Natural killer cell (primary cell): ENCODE results near the gene OCEL1. TPM values are rescaled to one million over a fixed set of nuclear protein-coding genes. Genes with fewer than 3 reads are reported as not detected.
A peak's percentile ranks its signal among the peaks of the same experiment; 100 is the strongest.

Source experiments
- ATAC-seq, 3 donors: fragments of 150-1000 bp in 2 of 3; fragments of 200-7000 bp in 1 of 3; cut with Tn5 transposase; 1 replicate in 1 of 3; 2 replicates in 2 of 3; pipeline ENCODE4 v1.10.0; 2021; ENCODE audit warnings: mild to moderate bottlenecking in 2 of 3, moderate library complexity in 2 of 3
- DNase-seq, 2 donors: peaks; one replicate each; pipeline versions ENCODE4 v3.0.0 to v3.0.0-alpha.2; 2013 to 2021; ENCODE audit warnings: mixed read lengths in 1 of 2
- H3K27ac ChIP-seq: one replicate; pipeline ENCODE4 v1.5.1; 2013; ENCODE audit warnings: mild to moderate bottlenecking, low read length
- H3K27me3 ChIP-seq: one replicate; pipeline ENCODE4 v1.6.1; 2013; ENCODE audit warnings: low read length; ENCODE audit not compliant: control insufficient read depth, insufficient read depth
- H3K36me3 ChIP-seq: one replicate; pipeline ENCODE4 v1.6.1; 2013; ENCODE audit warnings: low read length; ENCODE audit not compliant: control insufficient read depth, insufficient read depth
- H3K4me1 ChIP-seq: one replicate; pipeline ENCODE4 v1.6.1; 2013; ENCODE audit warnings: low read length; ENCODE audit not compliant: control insufficient read depth, insufficient read depth
- H3K4me3 ChIP-seq: one replicate; pipeline ENCODE4 v1.5.1; 2013; ENCODE audit warnings: low read length
- H3K9me3 ChIP-seq: one replicate; pipeline ENCODE4 v1.6.1; 2013; ENCODE audit warnings: low read length; ENCODE audit not compliant: control insufficient read depth, insufficient read depth
- H3K27ac Mint-ChIP-seq, 2 donors: one replicate each; pipeline ENCODE4 v1.8.0; 2022; ENCODE audit warnings: mild to moderate bottlenecking in 2 of 2, mixed read lengths in 2 of 2, moderate library complexity in 1 of 2
- H3K27me3 Mint-ChIP-seq, 2 donors: one replicate each; pipeline ENCODE4 v1.8.0; 2022; ENCODE audit warnings: low read depth in 2 of 2, mixed read lengths in 2 of 2
- H3K36me3 Mint-ChIP-seq: one replicate; pipeline ENCODE4 v1.8.0; 2022; ENCODE audit warnings: mixed read lengths
- H3K4me1 Mint-ChIP-seq, 2 donors: one replicate each; pipeline ENCODE4 v1.8.0; 2022; ENCODE audit warnings: mixed read lengths in 2 of 2
- H3K4me3 Mint-ChIP-seq: one replicate; pipeline ENCODE4 v1.8.0; 2022; ENCODE audit warnings: mild to moderate bottlenecking, moderate library complexity, mixed read lengths
- H3K9me3 Mint-ChIP-seq, 2 donors: one replicate each; pipeline ENCODE4 v1.8.0; 2022; ENCODE audit warnings: mixed read lengths in 2 of 2
- CTCF ChIP-seq: fragments of 200-600 bp; IDR thresholded peaks from one replicate; pipeline ENCODE4 v1.8.0; 2022; ENCODE audit warnings: antibody characterized with exemption
- WGBS: methylation state at CpG from one replicate; pipeline ENCODE4 v1.1.7; 2013; ENCODE audit warnings: missing lambda C conversion rate; ENCODE audit not compliant: insufficient coverage; 5-methylcytosine and 5-hydroxymethylcytosine counted together
- intact Hi-C: fragments of 100-400 bp; cut with micrococcal nuclease; formaldehyde crosslinking; loops from one replicate; pipeline ENCODE4 v1.14.2; 2022
- total RNA-seq, 4 donors: library from RNA; stranded (reverse); fragments of 120-200 nt in 1 of 4; gene quantifications; one replicate each; pipeline versions ENCODE4 v1.2.3 to v1.2.4, GENCODE V29; 2013 to 2022

OCEL1 gene
- total RNA-seq, 3 donors from 2014 or later (not counting 1 experiment from before 2014, with no cell fraction given), result 28.1 to 39.1 (median 37.0) TPM

DNA sequence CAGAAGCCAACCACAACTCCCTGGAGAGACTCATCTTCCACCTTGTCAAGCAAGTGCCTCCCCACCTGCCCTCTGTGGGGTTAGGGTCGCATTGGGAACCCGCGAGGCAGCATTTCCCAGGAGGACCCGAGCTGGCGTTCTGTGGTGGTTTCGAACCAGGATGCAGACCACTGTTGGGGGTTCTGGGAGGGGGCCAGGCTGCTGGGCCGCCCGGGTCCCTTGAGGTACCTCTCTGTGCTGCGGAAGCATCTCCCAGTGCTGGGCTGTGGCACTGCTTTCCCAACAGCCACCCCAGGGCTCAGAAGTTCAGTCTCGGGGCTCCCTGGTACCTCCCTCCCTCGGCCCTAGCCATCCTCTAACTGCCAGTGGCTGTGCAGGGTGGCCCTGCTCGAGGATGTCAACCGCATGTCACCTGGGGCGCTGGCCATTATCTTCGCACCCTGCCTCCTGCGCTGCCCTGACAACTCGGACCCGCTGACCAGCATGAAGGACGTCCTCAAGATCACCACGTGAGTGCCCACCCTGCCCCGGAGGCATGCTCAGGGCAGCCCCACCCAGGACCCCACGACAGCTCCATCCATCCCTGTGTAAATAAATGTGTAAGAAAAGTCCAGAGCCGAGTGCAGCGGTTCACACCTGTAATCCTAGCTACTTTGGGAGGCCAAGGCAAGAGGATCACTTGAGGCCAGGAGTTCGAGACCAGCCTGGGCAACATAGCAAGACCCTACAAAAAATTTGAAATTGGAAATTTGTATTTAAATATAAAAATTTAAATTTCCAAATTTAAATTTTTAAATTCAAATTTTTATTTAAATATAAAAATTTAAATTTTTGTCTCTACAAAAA lies 19.1 kb upstream of the OCEL1 start:
- WGBS, result 93% methylated on average over 24 of the region's 25 CpGs
- Mint-ChIP-seq H3K4me1 (peaks cover 0 to 4% of the 10 kb centered on the region in 2 donors), H3K27me3 (no peaks in the 10 kb centered on the region), H3K9me3 (no peaks in the 10 kb centered on the region), H3K27ac (no peak overlapping the region), H3K4me3 (no peak overlapping the region), H3K36me3 (no peaks in the 10 kb centered on the region)
- Histone ChIP-seq H3K4me1 (peaks cover 3% of the 10 kb centered on the region), H3K4me3 (no peak overlapping the region), H3K27ac (no peak overlapping the region), H3K9me3 (no peaks in the 10 kb centered on the region), H3K36me3 (peaks cover 67% of the 10 kb centered on the region), H3K27me3 (no peaks in the 10 kb centered on the region)
- intact Hi-C loops, result no loop called here
- TF ChIP-seq CTCF, result no peak
- no peak for ATAC-seq
- DNase-seq, result no peak

DNA sequence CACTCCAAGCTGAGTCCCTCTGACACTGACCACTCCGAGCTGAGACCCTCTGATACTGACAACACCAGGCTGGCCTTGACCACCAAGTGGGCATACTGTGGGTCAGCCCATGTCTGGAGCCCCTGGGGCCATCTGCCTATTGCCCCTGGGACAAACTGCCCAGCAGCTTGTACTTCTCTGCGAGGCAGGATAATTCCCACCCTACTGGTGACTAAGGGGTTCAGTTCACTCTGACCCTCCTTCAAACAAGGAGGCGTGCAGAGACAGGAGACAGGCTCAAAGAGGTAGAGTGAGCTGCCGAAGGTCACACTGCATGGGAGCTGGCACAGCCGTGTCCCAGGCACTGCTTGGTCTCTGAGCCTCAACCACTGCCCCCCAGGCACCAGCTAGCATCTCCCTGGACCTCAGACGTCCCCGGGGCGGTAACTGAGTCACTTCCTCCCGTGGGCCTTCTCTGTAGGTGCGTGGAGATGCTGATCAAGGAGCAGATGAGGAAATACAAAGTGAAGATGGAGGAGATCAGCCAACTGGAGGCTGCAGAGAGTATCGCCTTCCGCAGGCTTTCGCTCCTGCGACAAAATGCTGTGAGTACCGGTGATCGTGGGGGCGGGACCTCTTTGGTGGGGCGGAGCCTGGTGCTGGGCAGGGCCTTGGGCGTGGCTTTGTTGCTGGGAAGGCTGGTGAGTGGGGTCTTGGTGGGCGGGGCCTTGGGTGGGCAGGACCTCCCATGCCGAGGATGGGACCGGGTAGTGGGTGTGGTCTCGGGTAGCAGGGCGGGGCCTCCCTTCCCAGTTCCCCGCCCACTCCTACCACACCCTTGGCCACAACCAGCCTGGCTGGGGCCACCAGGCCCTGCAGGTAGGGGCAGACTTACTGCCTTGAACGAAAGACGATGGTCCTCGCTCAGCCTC lies 16.6 kb upstream of the OCEL1 start:
- no peaks in the 10 kb centered on the region for H3K27me3 Mint-ChIP-seq
- no peaks in the 10 kb centered on the region for H3K9me3 ChIP-seq
- ATAC-seq (peak in 2 of 3 donors; percentile 18 to 33), DNase-seq (peak in 1 of 2 donors; percentile 46)
- no peak overlapping the region for H3K27ac ChIP-seq
- H3K4me3 Mint-ChIP-seq, result no peak overlapping the region
- H3K4me3 ChIP-seq, result no peak overlapping the region
- peak overlapping the region; percentile 35 to 62 for H3K27ac Mint-ChIP-seq
- H3K9me3 Mint-ChIP-seq, result no peaks in the 10 kb centered on the region
- WGBS, result 88% methylated on average over 28 of the region's 28 CpGs
- H3K27me3 ChIP-seq, result no peaks in the 10 kb centered on the region
- peaks cover 0 to 6% of the 10 kb centered on the region in 2 donors for H3K4me1 Mint-ChIP-seq
- H3K4me1 ChIP-seq, result peaks cover 5% of the 10 kb centered on the region
- intact Hi-C loops, result no loop called here
- H3K36me3 Mint-ChIP-seq, result no peaks in the 10 kb centered on the region
- no peak for TF ChIP-seq CTCF
- peaks cover 57% of the 10 kb centered on the region for H3K36me3 ChIP-seq

DNA sequence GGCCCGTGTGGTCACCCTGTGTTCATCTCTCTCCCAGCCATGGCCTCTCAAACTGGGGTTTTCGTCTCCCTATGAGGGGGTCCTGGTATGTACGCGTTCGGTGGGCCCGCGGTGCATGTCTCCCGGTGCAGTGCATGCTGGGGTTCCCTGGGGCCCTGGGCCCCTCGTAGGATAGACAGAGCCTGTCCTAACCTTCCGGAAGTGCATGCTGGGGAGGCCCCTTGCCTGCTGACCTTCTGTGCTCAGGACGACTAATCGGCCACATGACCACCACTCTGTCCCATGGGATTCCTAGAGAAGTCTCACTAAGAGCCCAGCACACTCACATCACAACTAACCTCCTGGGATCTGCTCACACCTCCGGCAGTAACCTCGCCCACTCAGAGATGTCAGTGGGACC lies 15.7 kb upstream of the OCEL1 start:
- Histone ChIP-seq H3K27ac (no peak overlapping the region), H3K9me3 (no peaks in the 10 kb centered on the region), H3K27me3 (no peaks in the 10 kb centered on the region), H3K4me3 (no peak overlapping the region), H3K36me3 (peaks cover 54% of the 10 kb centered on the region), H3K4me1 (peaks cover 11% of the 10 kb centered on the region)
- peaks cover 8 to 16% of the 10 kb centered on the region in 2 donors for H3K4me1 Mint-ChIP-seq
- peak overlapping the region in 1 of 2 donors; percentile 24 for H3K27ac Mint-ChIP-seq
- no peak for DNase-seq
- no peak overlapping the region for H3K4me3 Mint-ChIP-seq
- H3K27me3 Mint-ChIP-seq, result no peaks in the 10 kb centered on the region
- intact Hi-C loops, result no loop called here
- no peaks in the 10 kb centered on the region for H3K36me3 Mint-ChIP-seq
- TF ChIP-seq CTCF, result no peak
- WGBS, result 96% methylated on average over 13 of the region's 14 CpGs
- no peaks in the 10 kb centered on the region for H3K9me3 Mint-ChIP-seq
- no peak for ATAC-seq
